HG03432 (cell line): ENCODE results near the gene PCDHA8.
"Not testable (repeated sequence)": the region's sequence is repeated elsewhere in the genome, so short reads cannot be mapped to it uniquely, and the experiment has no call there.

Experiments used
- ATAC-seq: cut with Tn5 transposase; IDR thresholded peaks from one replicate; pipeline ENCODE4 v1.9.1; 2021; ENCODE audit warnings: mild to moderate bottlenecking, moderate library complexity; ENCODE audit not compliant: unreplicated experiment

Gene PCDHA8

DNA sequence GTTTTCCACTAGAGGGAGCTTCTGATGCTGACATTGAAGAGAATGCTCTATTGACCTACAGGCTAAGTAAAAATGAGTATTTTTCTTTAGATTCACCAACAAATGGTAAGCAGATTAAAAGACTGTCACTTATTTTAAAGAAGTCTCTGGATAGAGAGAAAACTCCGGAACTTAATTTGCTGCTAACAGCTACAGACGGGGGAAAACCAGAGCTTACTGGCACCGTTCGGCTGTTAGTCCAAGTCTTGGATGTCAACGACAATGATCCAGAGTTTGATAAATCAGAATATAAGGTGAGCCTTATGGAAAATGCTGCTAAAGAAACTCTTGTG is 28.5 kb downstream of the PCDHA8 start:
- no peak for ATAC-seq

DNA sequence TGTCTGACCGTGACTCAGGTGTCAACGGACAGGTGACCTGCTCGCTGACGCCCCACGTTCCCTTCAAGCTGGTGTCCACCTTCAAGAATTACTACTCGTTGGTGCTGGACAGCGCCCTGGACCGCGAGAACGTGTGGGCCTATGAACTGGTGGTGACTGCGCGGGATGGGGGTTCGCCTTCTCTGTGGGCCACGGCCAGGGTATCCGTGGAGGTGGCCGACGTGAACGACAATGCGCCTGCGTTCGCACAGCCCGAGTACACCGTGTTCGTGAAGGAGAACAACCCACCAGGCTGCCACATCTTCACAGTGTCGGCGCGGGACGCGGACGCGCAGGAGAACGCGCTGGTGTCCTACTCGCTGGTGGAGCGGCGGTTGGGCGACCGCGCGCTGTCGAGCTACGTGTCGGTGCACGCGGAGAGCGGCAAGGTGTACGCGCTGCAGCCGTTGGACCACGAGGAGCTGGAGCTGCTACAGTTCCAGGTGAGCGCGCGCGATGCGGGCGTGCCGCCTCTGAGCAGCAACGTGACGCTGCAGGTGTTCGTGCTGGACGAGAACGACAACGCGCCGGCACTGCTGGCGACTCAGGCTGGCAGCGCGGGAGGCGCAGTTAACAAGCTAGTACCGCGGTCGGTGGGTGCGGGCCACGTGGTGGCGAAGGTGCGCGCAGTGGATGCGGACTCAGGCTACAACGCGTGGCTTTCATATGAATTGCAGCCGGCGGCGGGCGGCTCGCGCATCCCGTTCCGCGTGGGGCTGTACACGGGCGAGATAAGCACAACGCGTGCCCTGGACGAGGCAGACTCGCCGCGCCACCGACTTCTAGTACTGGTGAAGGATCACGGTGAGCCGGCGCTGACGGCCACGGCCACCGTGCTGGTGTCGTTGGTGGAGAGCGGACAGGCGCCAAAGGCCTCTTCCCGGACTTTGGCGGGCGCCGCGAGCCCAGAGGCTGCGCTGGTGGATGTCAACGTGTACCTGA is 29.5 kb downstream of the PCDHA8 start:
- no peak for ATAC-seq

DNA sequence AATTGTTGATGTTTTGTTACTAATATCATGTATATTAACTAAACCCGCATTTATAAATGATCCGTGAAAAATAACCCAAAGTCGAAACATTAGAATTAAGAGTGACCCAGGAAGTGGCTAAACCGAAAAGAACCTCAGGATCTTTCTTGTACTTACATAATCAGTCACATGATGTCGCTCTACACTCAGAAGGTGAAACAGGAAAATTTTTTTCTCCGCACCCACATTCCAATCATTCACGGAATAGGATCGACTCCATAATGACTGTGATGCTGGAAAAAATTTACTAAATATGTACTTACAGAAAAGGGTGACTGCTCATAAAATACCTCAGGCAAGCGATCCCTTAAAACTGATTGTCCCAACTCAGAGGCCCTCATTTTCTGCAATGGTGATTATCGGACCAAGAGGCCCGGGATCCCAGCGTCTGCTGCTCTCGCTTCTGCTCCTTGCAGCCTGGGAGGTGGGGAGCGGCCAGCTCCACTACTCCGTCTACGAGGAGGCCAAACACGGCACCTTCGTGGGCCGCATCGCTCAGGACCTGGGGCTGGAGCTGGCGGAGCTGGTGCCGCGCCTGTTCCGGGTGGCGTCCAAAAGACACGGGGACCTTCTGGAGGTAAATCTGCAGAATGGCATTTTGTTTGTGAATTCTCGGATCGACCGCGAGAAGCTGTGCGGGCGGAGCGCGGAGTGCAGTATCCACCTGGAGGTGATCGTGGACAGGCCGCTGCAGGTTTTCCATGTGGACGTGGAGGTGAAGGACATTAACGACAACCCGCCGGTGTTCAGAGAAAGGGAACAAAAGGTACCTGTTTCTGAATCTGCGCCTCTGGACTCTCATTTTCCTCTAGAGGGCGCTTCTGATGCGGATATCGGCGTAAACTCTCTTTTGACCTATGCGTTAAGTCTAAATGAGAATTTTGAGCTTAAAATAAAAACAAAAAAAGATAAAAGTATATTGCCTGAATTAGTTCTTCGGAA is 34.4 kb downstream of the PCDHA8 start, which contains the start of gene PCDHA12:
TSS of gene PCDHA12 (plus strand) at position 224 of the 981 bp plus-strand sequence. CDS start at position 389, 165 bp downstream.
- ATAC-seq = no peak

DNA sequence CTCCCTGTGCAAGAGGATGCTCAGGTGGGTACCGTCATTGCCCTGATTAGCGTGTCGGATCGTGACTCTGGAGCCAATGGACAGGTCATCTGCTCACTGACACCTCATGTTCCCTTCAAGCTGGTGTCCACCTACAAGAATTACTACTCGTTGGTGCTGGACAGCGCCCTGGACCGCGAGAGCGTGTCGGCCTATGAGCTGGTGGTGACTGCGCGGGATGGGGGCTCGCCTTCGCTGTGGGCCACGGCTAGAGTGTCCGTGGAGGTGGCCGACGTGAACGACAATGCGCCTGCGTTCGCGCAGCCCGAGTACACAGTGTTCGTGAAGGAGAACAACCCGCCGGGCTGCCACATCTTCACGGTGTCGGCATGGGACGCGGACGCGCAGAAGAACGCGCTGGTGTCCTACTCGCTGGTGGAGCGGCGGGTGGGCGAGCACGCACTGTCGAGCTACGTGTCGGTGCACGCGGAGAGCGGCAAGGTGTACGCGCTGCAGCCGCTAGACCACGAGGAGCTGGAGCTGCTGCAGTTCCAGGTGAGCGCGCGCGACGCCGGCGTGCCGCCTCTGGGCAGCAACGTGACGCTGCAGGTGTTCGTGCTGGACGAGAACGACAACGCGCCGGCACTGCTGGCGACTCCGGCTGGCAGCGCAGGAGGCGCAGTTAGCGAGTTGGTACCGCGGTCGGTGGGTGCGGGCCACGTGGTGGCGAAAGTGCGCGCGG is 35.7 kb downstream of the PCDHA8 start:
- not testable (repeated sequence) for ATAC-seq

DNA sequence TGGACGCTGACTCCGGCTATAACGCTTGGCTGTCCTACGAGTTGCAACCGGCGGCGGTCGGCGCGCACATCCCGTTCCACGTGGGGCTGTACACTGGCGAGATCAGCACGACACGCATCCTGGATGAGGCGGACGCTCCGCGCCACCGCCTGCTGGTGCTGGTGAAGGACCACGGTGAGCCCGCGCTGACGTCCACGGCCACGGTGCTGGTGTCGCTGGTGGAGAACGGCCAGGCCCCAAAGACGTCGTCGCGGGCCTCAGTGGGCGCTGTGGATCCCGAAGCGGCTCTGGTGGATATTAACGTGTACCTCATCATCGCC is 36.2 kb downstream of the PCDHA8 start:
- no peak for ATAC-seq

DNA sequence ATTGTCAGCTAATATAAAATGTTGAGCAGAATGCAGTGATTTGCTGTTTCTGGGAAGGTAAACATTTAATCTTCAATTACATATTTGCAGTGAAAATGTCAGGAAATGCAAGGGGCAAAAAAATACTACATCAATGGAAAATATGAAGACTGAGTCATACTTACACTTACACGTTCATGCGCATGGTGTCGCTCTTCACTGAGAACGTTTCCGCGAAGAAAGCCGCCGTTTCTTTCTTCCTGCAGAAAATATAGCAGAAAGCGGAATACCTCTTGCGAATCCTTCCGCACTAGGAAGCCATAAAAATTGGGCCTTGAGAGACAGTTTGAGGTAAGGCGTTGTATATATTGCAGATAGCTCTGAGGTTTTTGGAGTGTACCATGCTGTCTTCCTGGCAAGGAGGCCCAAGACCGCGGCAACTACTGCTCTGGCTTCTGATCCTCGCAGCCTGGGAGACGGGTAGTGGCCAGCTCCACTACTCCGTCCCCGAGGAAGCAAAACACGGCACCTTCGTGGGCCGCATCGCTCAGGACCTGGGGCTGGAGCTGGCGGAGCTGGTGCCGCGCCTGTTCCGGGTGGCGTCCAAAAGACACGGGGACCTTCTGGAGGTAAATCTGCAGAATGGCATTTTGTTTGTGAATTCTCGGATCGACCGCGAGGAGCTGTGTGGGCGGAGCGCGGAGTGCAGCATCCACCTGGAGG is 41.1 kb downstream of the PCDHA8 start, which contains the start of gene PCDHA13:
TSS of gene PCDHA13 (plus strand) at position 236 of the 702 bp plus-strand sequence. CDS start at position 381, 145 bp downstream.
- no peak for ATAC-seq

DNA sequence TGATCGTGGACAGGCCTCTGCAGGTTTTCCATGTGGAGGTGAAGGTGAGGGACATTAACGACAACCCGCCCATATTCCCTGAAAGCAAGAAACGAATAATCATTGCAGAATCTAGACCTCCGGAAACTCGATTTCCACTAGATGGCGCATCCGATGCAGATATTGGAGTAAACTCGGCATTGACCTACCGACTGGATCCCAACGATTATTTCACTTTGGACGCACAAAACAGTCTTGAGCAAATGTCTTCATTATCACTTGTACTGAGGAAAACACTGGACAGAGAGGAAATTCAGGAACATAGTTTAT is 41.6 kb downstream of the PCDHA8 start:
- ATAC-seq = no peak

DNA sequence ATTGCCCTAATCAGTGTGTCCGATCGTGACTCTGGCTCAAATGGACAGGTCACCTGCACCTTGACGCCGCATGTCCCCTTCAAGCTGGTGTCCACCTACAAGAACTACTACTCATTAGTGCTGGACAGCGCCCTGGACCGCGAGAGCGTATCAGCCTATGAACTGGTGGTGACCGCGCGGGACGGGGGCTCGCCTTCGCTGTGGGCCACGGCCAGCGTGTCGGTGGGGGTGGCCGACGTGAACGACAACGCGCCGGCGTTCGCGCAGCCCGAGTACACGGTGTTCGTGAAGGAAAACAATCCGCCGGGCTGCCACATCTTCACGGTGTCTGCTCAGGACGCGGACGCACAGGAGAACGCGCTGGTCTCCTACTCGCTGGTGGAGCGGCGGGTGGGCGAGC is 42.4 kb downstream of the PCDHA8 start:
- no peak for ATAC-seq

DNA sequence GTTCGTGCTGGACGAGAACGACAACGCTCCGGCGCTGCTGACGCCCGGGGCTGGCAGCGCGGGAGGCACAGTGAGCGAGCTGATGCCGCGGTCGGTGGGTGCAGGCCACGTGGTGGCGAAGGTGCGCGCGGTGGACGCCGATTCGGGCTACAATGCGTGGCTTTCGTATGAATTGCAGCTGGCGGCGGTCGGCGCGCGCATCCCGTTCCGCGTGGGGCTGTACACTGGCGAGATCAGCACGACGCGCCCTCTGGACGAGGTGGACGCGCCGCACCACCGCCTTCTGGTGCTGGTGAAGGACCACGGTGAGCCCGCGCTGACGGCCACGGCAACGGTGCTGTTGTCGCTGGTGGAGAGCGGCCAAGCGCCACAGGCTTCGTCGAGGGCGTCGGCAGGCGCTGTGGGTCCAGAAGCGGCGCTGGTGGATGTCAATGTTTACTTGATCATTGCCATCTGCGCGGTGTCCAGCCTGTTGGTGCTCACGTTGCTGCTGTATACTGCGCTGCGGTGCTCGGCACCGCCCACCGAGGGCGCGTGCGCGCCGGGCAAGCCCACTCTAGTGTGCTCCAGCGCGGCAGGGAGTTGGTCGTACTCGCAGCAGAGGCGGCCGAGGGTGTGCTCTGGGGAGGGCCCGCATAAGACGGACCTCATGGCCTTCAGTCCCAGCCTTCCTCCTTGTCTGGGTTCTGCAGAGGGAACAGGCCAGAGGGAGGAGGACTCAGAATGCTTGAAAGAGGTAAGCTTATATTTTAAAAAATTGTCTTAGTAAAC is 43.1 kb downstream of the PCDHA8 start:
- ATAC-seq = no peak
